Astrocyte of the cerebellum (primary cell): ENCODE measurements around the gene CRYBG3.
A peak's percentile ranks its signal among the peaks of the same experiment; 100 is the strongest.
"Not testable (repeated sequence)": the region's sequence is repeated elsewhere in the genome, so short reads cannot be mapped to it uniquely, and the experiment has no call there.

Source experiments
- DNase-seq: peaks from one replicate; pipeline ENCODE4 v3.0.0-alpha.2; 2011; ENCODE audit warnings: low read depth
- H3K4me3 ChIP-seq: 2 replicates; pipeline ENCODE4 v1.5.1; 2011; ENCODE audit warnings: mild to moderate bottlenecking, low read depth, low read length, moderate library complexity
- in situ Hi-C: cut with HindIII; loops from 2 replicates; pipeline ENCODE4 v1.10.0; 2017; ENCODE audit warnings: low sequenced_read_pairs
- TF ChIP-seq, protein P1 (sequence below): IDR thresholded peaks from 2 replicates; pipeline ENCODE4 v1.5.1; 2012; ENCODE audit warnings: low read length, low read depth, moderate library complexity, mild to moderate bottlenecking; ENCODE audit errors: missing control alignments

CRYBG3 gene

DNA sequence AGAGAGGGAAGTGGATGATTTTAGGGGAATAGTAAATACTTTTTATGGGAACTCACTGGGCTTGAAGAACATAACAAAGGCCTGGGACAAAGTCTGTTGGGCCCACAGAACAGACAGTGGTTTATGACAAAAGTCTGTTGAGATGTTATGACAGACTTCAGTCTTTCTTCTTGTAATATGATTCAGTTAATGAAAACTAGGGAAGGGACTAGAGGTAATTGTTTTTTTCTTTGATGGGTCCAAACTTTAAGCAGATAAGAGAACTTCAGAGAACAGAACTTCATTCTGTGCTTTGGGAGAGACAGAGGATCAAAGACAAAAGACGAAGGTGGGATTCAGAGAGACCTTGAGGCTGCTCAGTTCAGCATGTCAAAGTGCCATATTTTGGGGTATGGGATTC is 9.3 kb downstream of the CRYBG3 start:
- no peak for DNase-seq
- TF ChIP-seq, protein P1, sequence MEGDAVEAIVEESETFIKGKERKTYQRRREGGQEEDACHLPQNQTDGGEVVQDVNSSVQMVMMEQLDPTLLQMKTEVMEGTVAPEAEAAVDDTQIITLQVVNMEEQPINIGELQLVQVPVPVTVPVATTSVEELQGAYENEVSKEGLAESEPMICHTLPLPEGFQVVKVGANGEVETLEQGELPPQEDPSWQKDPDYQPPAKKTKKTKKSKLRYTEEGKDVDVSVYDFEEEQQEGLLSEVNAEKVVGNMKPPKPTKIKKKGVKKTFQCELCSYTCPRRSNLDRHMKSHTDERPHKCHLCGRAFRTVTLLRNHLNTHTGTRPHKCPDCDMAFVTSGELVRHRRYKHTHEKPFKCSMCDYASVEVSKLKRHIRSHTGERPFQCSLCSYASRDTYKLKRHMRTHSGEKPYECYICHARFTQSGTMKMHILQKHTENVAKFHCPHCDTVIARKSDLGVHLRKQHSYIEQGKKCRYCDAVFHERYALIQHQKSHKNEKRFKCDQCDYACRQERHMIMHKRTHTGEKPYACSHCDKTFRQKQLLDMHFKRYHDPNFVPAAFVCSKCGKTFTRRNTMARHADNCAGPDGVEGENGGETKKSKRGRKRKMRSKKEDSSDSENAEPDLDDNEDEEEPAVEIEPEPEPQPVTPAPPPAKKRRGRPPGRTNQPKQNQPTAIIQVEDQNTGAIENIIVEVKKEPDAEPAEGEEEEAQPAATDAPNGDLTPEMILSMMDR, result no peak
- no peak overlapping the region for H3K4me3 ChIP-seq
- in situ Hi-C loops, result no loop called here

DNA sequence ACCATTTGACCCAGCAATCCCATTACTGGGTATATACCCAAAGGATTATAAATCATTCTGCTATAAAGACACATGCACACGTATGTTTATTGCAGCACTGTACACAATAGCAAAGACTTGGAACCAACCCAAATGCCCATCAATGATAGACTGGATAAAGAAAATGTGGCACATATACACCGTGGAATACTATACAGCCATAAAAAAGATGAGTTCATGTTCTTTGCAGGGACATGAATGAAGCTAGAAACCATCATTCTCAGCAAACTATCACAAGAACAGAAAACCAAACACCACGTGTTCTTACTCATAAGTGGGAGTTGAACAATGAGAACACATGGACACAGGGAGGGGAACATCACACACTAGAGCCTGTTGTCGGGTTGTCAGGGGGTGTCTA is 11.4 kb downstream of the CRYBG3 start:
- H3K4me3 ChIP-seq, in situ Hi-C loops, DNase-seq: not testable (repeated sequence)

DNA sequence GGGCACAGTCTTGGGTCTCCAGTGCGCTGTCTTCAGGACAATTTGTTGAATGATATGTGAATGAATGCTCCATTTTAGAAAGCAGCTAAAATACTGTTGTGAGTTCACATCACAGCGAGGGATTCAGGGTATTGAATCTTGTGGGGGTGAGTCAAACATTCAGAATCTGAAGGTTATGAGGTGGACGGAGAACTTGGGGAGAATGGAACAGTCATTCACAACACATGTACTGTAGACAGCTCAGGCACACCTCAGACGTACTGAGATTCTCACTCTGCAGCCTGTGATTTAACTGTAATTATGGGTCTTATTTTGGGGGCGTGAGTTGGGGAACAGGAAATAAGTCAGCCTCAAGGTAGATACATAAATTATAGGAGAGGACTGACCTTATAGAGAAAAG is 13.9 kb downstream of the CRYBG3 start:
- in situ Hi-C loops, result no loop called here
- H3K4me3 ChIP-seq, result no peak overlapping the region
- DNase-seq, result peak; percentile 24
- TF ChIP-seq, protein P1, result no peak

DNA sequence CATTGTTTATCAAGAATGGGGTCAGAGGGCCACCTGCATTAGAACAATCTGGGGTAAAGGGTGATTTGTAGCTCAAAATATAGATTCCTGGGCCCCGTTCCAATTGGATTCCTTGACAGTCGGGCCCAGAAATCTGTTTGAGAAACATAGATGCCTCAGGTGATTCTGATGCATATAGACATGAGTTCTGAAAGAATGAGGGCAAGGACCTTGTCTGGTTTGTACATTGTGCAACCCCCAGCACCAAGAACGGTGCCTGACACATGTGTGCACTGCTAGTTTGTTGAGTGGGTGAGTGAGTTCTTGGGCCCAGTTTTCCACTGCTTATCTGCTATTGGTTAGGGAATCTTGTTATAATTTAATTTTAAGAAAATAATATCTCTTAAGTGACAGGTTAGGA is 16.6 kb downstream of the CRYBG3 start:
- DNase-seq, result no peak
- TF ChIP-seq, protein P1, result no peak
- H3K4me3 ChIP-seq, result no peak overlapping the region
- in situ Hi-C loops, result no loop called here

DNA sequence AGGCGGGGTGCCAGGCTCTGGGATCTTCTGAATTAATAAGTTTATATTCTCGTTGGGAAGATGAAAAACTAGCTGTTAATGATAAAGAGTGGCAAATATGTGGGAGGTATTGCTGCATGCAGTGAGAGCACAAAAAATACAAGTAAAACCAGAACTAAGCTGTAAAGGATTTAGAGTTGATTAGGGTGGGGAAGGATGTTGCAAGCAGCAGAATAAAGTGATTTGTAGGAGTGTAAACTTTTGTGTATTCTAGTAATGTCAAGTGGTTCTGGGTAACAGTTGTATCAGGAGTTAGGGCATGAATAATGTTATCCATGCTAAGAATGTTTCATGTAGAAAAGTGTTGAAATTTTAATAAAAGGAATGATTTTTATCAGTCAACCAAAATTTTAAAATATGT is 18.1 kb downstream of the CRYBG3 start:
- in situ Hi-C loops, result no loop called here
- no peak for DNase-seq
- H3K4me3 ChIP-seq, result no peak overlapping the region
- TF ChIP-seq, protein P1, result no peak

DNA sequence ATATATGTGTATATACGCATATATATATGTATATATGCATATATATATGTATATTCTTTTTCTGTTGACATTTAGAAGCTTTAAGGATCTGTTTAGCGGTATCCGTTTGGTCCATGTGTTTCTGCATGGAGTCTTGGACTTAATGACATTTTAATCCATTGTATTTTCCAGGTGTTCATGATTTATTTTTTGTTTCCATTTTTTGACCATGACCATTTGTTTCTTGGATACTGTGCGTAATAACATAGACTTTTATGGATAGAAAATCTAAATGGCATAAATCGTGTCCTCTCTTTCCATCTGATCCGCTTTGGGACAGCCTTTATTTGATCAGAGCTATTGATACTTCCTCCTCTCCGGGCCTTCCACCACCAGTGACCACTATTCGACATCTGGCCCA is 19.5 kb downstream of the CRYBG3 start:
- TF ChIP-seq, protein P1, result no peak
- H3K4me3 ChIP-seq, result no peak overlapping the region
- in situ Hi-C loops, result no loop called here

DNA sequence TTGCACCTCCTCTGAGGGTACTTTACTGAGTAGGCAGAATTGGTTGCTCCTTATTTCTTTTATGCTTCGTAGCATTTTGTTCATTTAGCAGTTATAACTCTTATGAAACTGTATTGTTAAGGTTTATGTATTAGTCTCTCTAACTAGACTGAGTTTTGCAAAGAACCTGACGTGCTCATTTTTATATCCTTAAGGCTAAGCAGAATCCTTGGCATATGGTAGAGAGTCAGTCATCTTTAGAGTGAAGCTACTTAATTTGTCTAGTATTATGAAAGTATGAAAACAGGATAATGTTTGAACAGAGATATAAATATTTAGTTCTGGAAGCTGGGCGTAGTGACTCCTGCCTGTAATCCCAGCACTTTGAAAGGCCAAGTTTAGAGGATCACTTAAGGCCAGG is 20.1 kb downstream of the CRYBG3 start:
- in situ Hi-C loops, result no loop called here
- DNase-seq, result no peak
- H3K4me3 ChIP-seq, result no peak overlapping the region
- TF ChIP-seq, protein P1, result no peak

More for the DNA sequence above, 19.5 kb downstream of the CRYBG3 start:
- no peak for DNase-seq
